Measurements from ENCODE around the gene GJB4.

Gene GJB4

GRCh38 chr1:34747638-34747941 is 11.9 kb upstream of the GJB4 start:
- Histone ChIP-seq H3K4me1 (ENCODE audit: insufficient read depth, low read length) (no peaks in the 10 kb centered on the region), H3K9me3 (ENCODE audit: low read length) (no peaks in the 10 kb centered on the region), H3K9ac (ENCODE audit: low read length) (no peak overlapping the region), H3K27ac (ENCODE audit: low read depth, low read length) (no peak overlapping the region), H3K27me3 (ENCODE audit: control insufficient read depth in 1 of 2, insufficient read depth in 2 of 2, low read length in 2 of 2) (no peaks in the 10 kb centered on the region), H3K36me3 (ENCODE audit: insufficient read depth, low read length) (no peaks in the 10 kb centered on the region), H3K4me3 (ENCODE audit: low read depth in 1 of 2, low read length in 2 of 2) (no peak overlapping the region)

- no peak overlapping the region for H3K9ac ChIP-seq (ENCODE audit: low read length)
- no peaks in the 10 kb centered on the region for H3K36me3 ChIP-seq (ENCODE audit: insufficient read depth, low read length)
- no peaks in the 10 kb centered on the region for H3K4me1 ChIP-seq (ENCODE audit: insufficient read depth, low read length)
- H3K4me3 ChIP-seq (ENCODE audit: low read depth in 1 of 2, low read length in 2 of 2) = no peak overlapping the region
- no peaks in the 10 kb centered on the region for H3K27me3 ChIP-seq (ENCODE audit: control insufficient read depth in 1 of 2, insufficient read depth in 2 of 2, low read length in 2 of 2)
- no peaks in the 10 kb centered on the region for H3K9me3 ChIP-seq (ENCODE audit: low read length)
- H3K27ac ChIP-seq (ENCODE audit: low read depth, low read length) = no peak overlapping the region
These were observed 9.5 kb upstream of the GJB4 start for GRCh38 chr1:34749992-34750391.

GRCh38 chr1:34750610-34751009 is 8.9 kb upstream of the GJB4 start:
- H3K9me3 ChIP-seq (ENCODE audit: low read length) = no peaks in the 10 kb centered on the region
- no peak overlapping the region for H3K4me3 ChIP-seq (ENCODE audit: low read depth in 1 of 2, low read length in 2 of 2)
- H3K36me3 ChIP-seq (ENCODE audit: insufficient read depth, low read length) = no peaks in the 10 kb centered on the region
- H3K4me1 ChIP-seq (ENCODE audit: insufficient read depth, low read length) = no peaks in the 10 kb centered on the region
- H3K27ac ChIP-seq (ENCODE audit: low read depth, low read length) = no peak overlapping the region
- H3K27me3 ChIP-seq (ENCODE audit: control insufficient read depth in 1 of 2, insufficient read depth in 2 of 2, low read length in 2 of 2) = no peaks in the 10 kb centered on the region
- H3K9ac ChIP-seq (ENCODE audit: low read length) = no peak overlapping the region

- no peaks in the 10 kb centered on the region for H3K4me1 ChIP-seq (ENCODE audit: insufficient read depth, low read length)
These were observed 6.4 kb upstream of the GJB4 start for GRCh38 chr1:34753163-34753562.

GRCh38 chr1:34754964-34755637 is 4.4 kb upstream of the GJB4 start, which contains the start of gene GJB5:
GJB5 (plus strand) TSS chr1:34755047; CDS start chr1:34757331, 2,284 bp downstream.
- no peak within 1 kb of the TSS for H3K9ac ChIP-seq (ENCODE audit: low read length)
- H3K4me3 ChIP-seq (ENCODE audit: low read depth in 1 of 2, low read length in 2 of 2) = no peak within 1 kb of the TSS
- H3K27me3 ChIP-seq (ENCODE audit: control insufficient read depth in 1 of 2, insufficient read depth in 2 of 2, low read length in 2 of 2) = no peaks in the 10 kb centered on the region
- H3K4me1 ChIP-seq (ENCODE audit: insufficient read depth, low read length) = no peaks in the 10 kb centered on the region
- no peaks in the 10 kb centered on the region for H3K36me3 ChIP-seq (ENCODE audit: insufficient read depth, low read length)
- no peaks in the 10 kb centered on the region for H3K9me3 ChIP-seq (ENCODE audit: low read length)
- H3K27ac ChIP-seq (ENCODE audit: low read depth, low read length) = no peak within 1 kb of the TSS

More at GRCh38 chr1:34753163-34753562, 6.4 kb upstream of the GJB4 start:
- Histone ChIP-seq H3K27ac (ENCODE audit: low read depth, low read length) (no peak overlapping the region), H3K4me3 (ENCODE audit: low read depth in 1 of 2, low read length in 2 of 2) (no peak overlapping the region), H3K9ac (ENCODE audit: low read length) (no peak overlapping the region), H3K27me3 (ENCODE audit: control insufficient read depth in 1 of 2, insufficient read depth in 2 of 2, low read length in 2 of 2) (no peaks in the 10 kb centered on the region), H3K36me3 (ENCODE audit: insufficient read depth, low read length) (no peaks in the 10 kb centered on the region), H3K9me3 (ENCODE audit: low read length) (no peaks in the 10 kb centered on the region)

GRCh38 chr1:34755961-34756360 is 3.6 kb upstream of the GJB4 start:
- Histone ChIP-seq H3K27ac (ENCODE audit: low read depth, low read length) (no peak overlapping the region), H3K9ac (ENCODE audit: low read length) (no peak overlapping the region), H3K27me3 (ENCODE audit: control insufficient read depth in 1 of 2, insufficient read depth in 2 of 2, low read length in 2 of 2) (no peaks in the 10 kb centered on the region), H3K9me3 (ENCODE audit: low read length) (no peaks in the 10 kb centered on the region), H3K4me1 (ENCODE audit: insufficient read depth, low read length) (no peaks in the 10 kb centered on the region), H3K4me3 (ENCODE audit: low read depth in 1 of 2, low read length in 2 of 2) (no peak overlapping the region), H3K36me3 (ENCODE audit: insufficient read depth, low read length) (no peaks in the 10 kb centered on the region)

- Histone ChIP-seq H3K9me3 (ENCODE audit: low read length) (no peaks in the 10 kb centered on the region), H3K4me3 (ENCODE audit: low read depth in 1 of 2, low read length in 2 of 2) (no peak overlapping the region), H3K27me3 (ENCODE audit: control insufficient read depth in 1 of 2, insufficient read depth in 2 of 2, low read length in 2 of 2) (no peaks in the 10 kb centered on the region), H3K27ac (ENCODE audit: low read depth, low read length) (no peak overlapping the region), H3K4me1 (ENCODE audit: insufficient read depth, low read length) (no peaks in the 10 kb centered on the region), H3K36me3 (ENCODE audit: insufficient read depth, low read length) (no peaks in the 10 kb centered on the region), H3K9ac (ENCODE audit: low read length) (no peak overlapping the region)
These were observed 2.2 kb upstream of the GJB4 start for GRCh38 chr1:34757386-34757785.

DNA sequence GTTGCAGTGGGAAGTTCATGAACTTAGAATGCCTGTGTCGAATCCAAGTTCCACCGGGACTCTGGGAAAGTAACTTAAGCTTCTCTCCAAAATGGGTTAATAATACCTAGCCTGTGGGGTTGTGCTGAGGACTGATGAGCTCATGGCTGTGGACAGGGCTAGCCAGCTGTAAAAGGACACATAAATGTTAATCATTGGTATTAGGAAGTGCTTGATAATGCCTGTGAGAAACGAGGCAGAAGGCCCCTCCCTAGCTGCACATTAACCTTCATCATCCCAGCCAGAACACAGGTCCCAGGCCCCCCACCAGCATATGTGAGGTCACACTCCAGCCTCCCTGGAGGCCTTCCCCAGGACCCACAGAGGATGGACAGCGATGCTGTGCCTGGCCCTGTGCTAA is 789 bp upstream of the GJB4 start:
- no peaks in the 10 kb centered on the region for H3K4me1 ChIP-seq (ENCODE audit: insufficient read depth, low read length)
- no peak overlapping the region for H3K27ac ChIP-seq (ENCODE audit: low read depth, low read length)
- H3K36me3 ChIP-seq (ENCODE audit: insufficient read depth, low read length) = no peaks in the 10 kb centered on the region

GRCh38 chr1:34761176-34761761 is 1.7 kb downstream of the GJB4 start:
- Histone ChIP-seq H3K27me3 (ENCODE audit: control insufficient read depth in 1 of 2, insufficient read depth in 2 of 2, low read length in 2 of 2) (no peaks in the 10 kb centered on the region), H3K4me3 (ENCODE audit: low read depth in 1 of 2, low read length in 2 of 2) (no peak overlapping the region), H3K9ac (ENCODE audit: low read length) (no peak overlapping the region), H3K9me3 (ENCODE audit: low read length) (no peaks in the 10 kb centered on the region), H3K27ac (ENCODE audit: low read depth, low read length) (no peak overlapping the region), H3K36me3 (ENCODE audit: insufficient read depth, low read length) (no peaks in the 10 kb centered on the region), H3K4me1 (ENCODE audit: insufficient read depth, low read length) (no peaks in the 10 kb centered on the region)

More for the DNA sequence above, 789 bp upstream of the GJB4 start:
- no peak overlapping the region for H3K4me3 ChIP-seq (ENCODE audit: low read depth in 1 of 2, low read length in 2 of 2)
- H3K9me3 ChIP-seq (ENCODE audit: low read length) = no peaks in the 10 kb centered on the region
- no peak overlapping the region for H3K9ac ChIP-seq (ENCODE audit: low read length)
- H3K27me3 ChIP-seq (ENCODE audit: control insufficient read depth in 1 of 2, insufficient read depth in 2 of 2, low read length in 2 of 2) = no peaks in the 10 kb centered on the region

- H3K27ac ChIP-seq (ENCODE audit: low read depth, low read length) = no peak overlapping the region
- no peak overlapping the region for H3K9ac ChIP-seq (ENCODE audit: low read length)
- H3K9me3 ChIP-seq (ENCODE audit: low read length) = no peaks in the 10 kb centered on the region
- no peaks in the 10 kb centered on the region for H3K27me3 ChIP-seq (ENCODE audit: control insufficient read depth in 1 of 2, insufficient read depth in 2 of 2, low read length in 2 of 2)
- no peaks in the 10 kb centered on the region for H3K4me1 ChIP-seq (ENCODE audit: insufficient read depth, low read length)
- H3K36me3 ChIP-seq (ENCODE audit: insufficient read depth, low read length) = no peaks in the 10 kb centered on the region
- H3K4me3 ChIP-seq (ENCODE audit: low read depth in 1 of 2, low read length in 2 of 2) = no peak overlapping the region
These were observed 2.3 kb downstream of the GJB4 start for GRCh38 chr1:34761776-34762307.

- H3K9ac ChIP-seq (ENCODE audit: low read length) = no peak overlapping the region
- no peaks in the 10 kb centered on the region for H3K9me3 ChIP-seq (ENCODE audit: low read length)
- no peak overlapping the region for H3K4me3 ChIP-seq (ENCODE audit: low read depth in 1 of 2, low read length in 2 of 2)
- H3K27me3 ChIP-seq (ENCODE audit: control insufficient read depth in 1 of 2, insufficient read depth in 2 of 2, low read length in 2 of 2) = no peaks in the 10 kb centered on the region
- H3K4me1 ChIP-seq (ENCODE audit: insufficient read depth, low read length) = no peaks in the 10 kb centered on the region
- H3K27ac ChIP-seq (ENCODE audit: low read depth, low read length) = no peak overlapping the region
- no peaks in the 10 kb centered on the region for H3K36me3 ChIP-seq (ENCODE audit: insufficient read depth, low read length)
These were observed 3.1 kb downstream of the GJB4 start for GRCh38 chr1:34762474-34763141.

Data from muscle layer of colon (tissue), 2 donors.